Psoas muscle (tissue), 8 donors: ENCODE measurements around the gene TRMT10A. TPM values are rescaled to one million over a fixed set of nuclear protein-coding genes. Genes with fewer than 3 reads are reported as not detected.

ENCODE experiments used
- ATAC-seq, 4 donors: fragments of 200-7000 bp; cut with Tn5 transposase; one replicate each; pipeline ENCODE4 v1.9.1; 2020; ENCODE audit warnings: moderate library complexity in 3 of 4, mild to moderate bottlenecking in 2 of 4
- DNase-seq, 2 donors: peaks; one replicate each; pipeline ENCODE4 v3.0.0-alpha.2; 2020
- H3K27ac ChIP-seq: fragments of 200-600 bp; one replicate; pipeline ENCODE4 v1.8.0; 2022
- H3K27me3 ChIP-seq, 3 donors: fragments of 200-600 bp in 1 of 3; one replicate each; pipeline versions ENCODE4 v1.6.1 to v1.8.0; 2013 to 2022; ENCODE audit warnings: low read length in 2 of 3, mild to moderate bottlenecking in 2 of 3, moderate library complexity in 1 of 3; ENCODE audit not compliant: insufficient read depth in 3 of 3
- H3K36me3 ChIP-seq, 2 donors: fragments of 200-600 bp in 1 of 2; one replicate each; pipeline versions ENCODE4 v1.6.1 to v1.8.0; 2013 to 2022; ENCODE audit warnings: low read depth in 1 of 2, mild to moderate bottlenecking in 1 of 2, moderate library complexity in 1 of 2; ENCODE audit not compliant: insufficient read depth in 1 of 2
- H3K4me1 ChIP-seq: fragments of 200-600 bp; one replicate; pipeline ENCODE4 v1.8.0; 2022
- H3K4me3 ChIP-seq: fragments of 200-600 bp; one replicate; pipeline ENCODE4 v1.8.0; 2022; ENCODE audit warnings: mild to moderate bottlenecking
- H3K9me3 ChIP-seq: fragments of 200-600 bp; one replicate; pipeline ENCODE4 v1.8.0; 2022
- WGBS, 3 donors: extraction: QIAGEN DNeasy Blood & Tissue Kit; methylation state at CpG; one replicate each; pipeline versions ENCODE4 v1.1.6 to v1.1.7; 2013; 5-methylcytosine and 5-hydroxymethylcytosine counted together
- intact Hi-C, 2 donors: fragments of 100-400 bp; cut with DNase I; formaldehyde crosslinking; loops; one replicate each; pipeline versions ENCODE4 v1.11.0 to v1.14.2; 2022
- long read RNA-seq, 2 donors: library from polyadenylated mRNA; unstranded; transcript quantifications; one replicate each; pipeline ENCODE4 v2.0.0, GENCODE V29; 2021
- polyA plus RNA-seq, 3 donors: library from polyadenylated mRNA; stranded (reverse); fragments of 200-250 nt; gene quantifications; one replicate each; pipeline ENCODE4 v1.2.3, GENCODE V29; 2013
- total RNA-seq, 4 donors: library from RNA; stranded (reverse); fragmentation: NEBNext Ultra II Directional in 2 of 4; extraction: Animal tissue kit (Norgen Biotek cat#: 25700) in 2 of 4; gene quantifications; one replicate each; pipeline versions ENCODE4 v1.2.1 to v1.2.4, GENCODE V29; 2021 to 2023
- TF ChIP-seq, protein P1 (sequence below): fragments of 200-600 bp; IDR thresholded peaks from one replicate; pipeline ENCODE4 v1.8.0; 2022; ENCODE audit warnings: antibody characterized with exemption
- donor health status: healthy with polysubstance abuse.
- donor health status: DM: no; HTN: no; CAD: no; lungs with moderate emphysema.
- donor health status: Bipolar disorder and iron deficiency.
- donor health status: healthy.
- donor health status: DM: yes; HTN: yes; CAD: no.
- donor health status: DM: no; HTN: no; CAD: no.
- donor health status: DM: no; HTN: no; CAD: no.
- donor health status: DM: yes; HTN: yes; CAD: no.

TRMT10A gene, protein sequence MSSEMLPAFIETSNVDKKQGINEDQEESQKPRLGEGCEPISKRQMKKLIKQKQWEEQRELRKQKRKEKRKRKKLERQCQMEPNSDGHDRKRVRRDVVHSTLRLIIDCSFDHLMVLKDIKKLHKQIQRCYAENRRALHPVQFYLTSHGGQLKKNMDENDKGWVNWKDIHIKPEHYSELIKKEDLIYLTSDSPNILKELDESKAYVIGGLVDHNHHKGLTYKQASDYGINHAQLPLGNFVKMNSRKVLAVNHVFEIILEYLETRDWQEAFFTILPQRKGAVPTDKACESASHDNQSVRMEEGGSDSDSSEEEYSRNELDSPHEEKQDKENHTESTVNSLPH
- total RNA-seq (1 to 10 TPM; 2.9 to 4.6 (median 4.3) TPM), polyA plus RNA-seq (1 to 10 TPM; 2.1 to 7.2 (median 5.9) TPM)
- long read RNA-seq, donor 1, partial matches to known transcripts: 0 of 2 reads
- long read RNA-seq, donor 1, other reads (novel, unspliced or antisense): 1 of 2 reads
- long read RNA-seq, donor 2, transcript TRMT10A-203 (8 exons, 3,516 nt): major isoform, 7 of 12 reads
- long read RNA-seq, donor 2, partial matches to known transcripts: 1 of 12 reads
- long read RNA-seq, donor 2, other reads (novel, unspliced or antisense): 2 of 12 reads

DNA sequence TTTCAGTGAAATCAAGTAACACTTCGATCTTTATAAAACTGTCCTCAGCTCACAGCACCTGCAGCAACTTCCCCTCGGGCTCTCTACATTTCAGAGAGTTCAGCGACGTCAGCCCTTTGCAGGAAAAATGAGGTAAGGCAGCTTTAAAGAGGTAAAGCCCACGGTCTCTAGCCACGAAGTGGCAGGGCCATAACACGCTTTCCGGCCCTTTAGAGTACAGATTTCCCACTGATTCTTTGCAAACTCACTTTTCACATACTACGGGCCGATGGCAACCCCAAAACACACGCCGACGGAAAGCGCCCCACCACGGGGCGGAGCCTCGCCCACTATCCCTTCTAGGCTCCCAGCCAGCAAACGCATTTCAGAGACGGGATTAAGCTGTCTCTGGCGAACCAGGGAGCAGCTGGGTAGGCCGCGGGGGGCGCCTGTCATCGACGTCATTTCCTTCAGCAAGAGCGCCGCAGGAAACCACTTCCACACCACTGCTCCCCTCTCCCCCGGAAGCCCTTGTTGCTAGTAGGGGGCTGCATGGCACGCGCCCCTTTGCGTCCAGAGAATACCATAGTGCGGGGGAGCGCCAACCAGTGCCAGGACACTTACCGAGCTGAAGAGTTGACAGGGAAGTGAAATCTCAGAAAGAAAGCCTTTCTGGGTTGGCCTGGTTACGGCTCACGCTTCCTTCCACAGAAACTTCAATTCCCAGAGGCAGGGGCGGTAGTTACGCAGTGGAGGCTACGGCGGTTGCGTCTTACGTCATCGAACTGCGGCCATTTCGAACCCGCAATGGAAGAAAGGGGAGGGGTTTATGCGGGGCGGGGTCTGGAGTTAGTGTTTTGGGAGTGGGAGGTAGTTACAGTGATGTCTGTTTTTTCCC lies at the start of gene TRMT10A:
TSS of gene TRMT10A (minus strand) at position 730 of the 877 bp plus-strand sequence. CDS start 4,701 bp downstream, outside the sequence.
- intact Hi-C loops: loop anchor here (2.0 to 5.0 kb wide), 4 partner anchors 81 to 384 kb away; partner anchors contain the start of genes DNAJB14 (in 1 of the 2) and LAMTOR3 (in 1 of the 2)
- H3K27me3 ChIP-seq: no peaks in the 10 kb centered on the region
- no peaks in the 10 kb centered on the region for H3K9me3 ChIP-seq
- H3K36me3 ChIP-seq: peaks cover 0 to 5% of the 10 kb centered on the region in 2 donors
- peaks cover 21% of the 10 kb centered on the region for H3K4me1 ChIP-seq
- DNase-seq (peak; percentile 98 to 99), ATAC-seq (peak; percentile 89 to 95 (median 91))
- peak within 1 kb of the TSS; percentile 85 for H3K4me3 ChIP-seq
- TF ChIP-seq, protein P1, sequence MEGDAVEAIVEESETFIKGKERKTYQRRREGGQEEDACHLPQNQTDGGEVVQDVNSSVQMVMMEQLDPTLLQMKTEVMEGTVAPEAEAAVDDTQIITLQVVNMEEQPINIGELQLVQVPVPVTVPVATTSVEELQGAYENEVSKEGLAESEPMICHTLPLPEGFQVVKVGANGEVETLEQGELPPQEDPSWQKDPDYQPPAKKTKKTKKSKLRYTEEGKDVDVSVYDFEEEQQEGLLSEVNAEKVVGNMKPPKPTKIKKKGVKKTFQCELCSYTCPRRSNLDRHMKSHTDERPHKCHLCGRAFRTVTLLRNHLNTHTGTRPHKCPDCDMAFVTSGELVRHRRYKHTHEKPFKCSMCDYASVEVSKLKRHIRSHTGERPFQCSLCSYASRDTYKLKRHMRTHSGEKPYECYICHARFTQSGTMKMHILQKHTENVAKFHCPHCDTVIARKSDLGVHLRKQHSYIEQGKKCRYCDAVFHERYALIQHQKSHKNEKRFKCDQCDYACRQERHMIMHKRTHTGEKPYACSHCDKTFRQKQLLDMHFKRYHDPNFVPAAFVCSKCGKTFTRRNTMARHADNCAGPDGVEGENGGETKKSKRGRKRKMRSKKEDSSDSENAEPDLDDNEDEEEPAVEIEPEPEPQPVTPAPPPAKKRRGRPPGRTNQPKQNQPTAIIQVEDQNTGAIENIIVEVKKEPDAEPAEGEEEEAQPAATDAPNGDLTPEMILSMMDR: no peak
- WGBS, 3 donors: 0% methylated on average over 48 of the region's 48 CpGs
- H3K27ac ChIP-seq: peak within 1 kb of the TSS; percentile 91

DNA sequence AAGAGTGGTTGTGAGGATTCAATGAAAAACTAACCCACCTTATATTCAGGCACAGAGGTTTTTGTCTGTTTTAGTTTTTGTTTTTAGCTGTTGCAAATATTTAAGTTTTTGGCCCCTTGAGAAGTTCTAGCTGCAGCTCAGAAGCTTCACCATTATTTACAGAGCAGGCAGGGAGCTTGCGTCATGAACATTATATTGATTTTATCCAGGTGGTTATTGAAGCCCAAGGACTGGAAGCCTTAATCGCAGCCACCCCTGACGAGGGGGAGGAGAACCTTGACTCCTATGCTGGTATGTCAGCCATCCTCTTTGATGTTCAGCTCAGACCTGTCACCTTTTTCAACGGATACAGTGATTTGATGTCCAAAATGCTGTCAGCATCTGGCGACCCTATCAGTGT lies 48.9 kb upstream of the TRMT10A start:
- Histone ChIP-seq H3K36me3 (no peaks in the 10 kb centered on the region), H3K9me3 (no peaks in the 10 kb centered on the region), H3K4me3 (no peak overlapping the region), H3K4me1 (peaks cover 42% of the 10 kb centered on the region), H3K27me3 (no peaks in the 10 kb centered on the region), H3K27ac (peak overlapping the region; percentile 57)
- 33 to 62% (median 50%) methylated on average over 5 of the region's 5 CpGs for WGBS, 3 donors
- ATAC-seq: no peak
- intact Hi-C loops: no loop called here
- no peak for DNase-seq
- TF ChIP-seq, protein P1: no peak

DNA sequence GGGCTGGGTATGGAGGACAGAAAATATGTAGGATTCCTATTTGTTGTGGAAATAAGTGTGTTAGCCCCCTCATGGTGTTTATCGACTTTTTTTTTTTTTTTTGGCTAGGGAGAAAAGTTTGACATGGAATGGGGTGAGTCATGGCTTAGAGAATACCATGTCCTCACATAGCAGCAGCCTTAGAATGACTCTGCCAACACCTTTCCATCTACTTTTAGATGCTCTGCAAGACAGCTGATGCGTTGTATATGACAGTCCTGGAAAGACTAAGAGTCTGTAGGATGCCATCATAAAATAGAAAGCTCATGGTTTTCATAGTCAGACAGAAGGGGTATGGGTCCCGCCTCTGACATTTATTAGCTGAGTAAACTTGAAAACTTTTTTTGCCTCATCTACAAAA lies 48.4 kb upstream of the TRMT10A start:
- Histone ChIP-seq H3K4me3 (no peak overlapping the region), H3K9me3 (no peaks in the 10 kb centered on the region), H3K27ac (peak overlapping the region; percentile 57), H3K36me3 (no peaks in the 10 kb centered on the region), H3K27me3 (no peaks in the 10 kb centered on the region), H3K4me1 (peaks cover 41% of the 10 kb centered on the region)
- WGBS, 3 donors: 32 to 45% (median 38%) methylated on average over 3 of the region's 3 CpGs
- TF ChIP-seq, protein P1: no peak
- intact Hi-C loops: no loop called here
- peak; percentile 83 to 94 (median 90) for ATAC-seq
- no peak for DNase-seq

DNA sequence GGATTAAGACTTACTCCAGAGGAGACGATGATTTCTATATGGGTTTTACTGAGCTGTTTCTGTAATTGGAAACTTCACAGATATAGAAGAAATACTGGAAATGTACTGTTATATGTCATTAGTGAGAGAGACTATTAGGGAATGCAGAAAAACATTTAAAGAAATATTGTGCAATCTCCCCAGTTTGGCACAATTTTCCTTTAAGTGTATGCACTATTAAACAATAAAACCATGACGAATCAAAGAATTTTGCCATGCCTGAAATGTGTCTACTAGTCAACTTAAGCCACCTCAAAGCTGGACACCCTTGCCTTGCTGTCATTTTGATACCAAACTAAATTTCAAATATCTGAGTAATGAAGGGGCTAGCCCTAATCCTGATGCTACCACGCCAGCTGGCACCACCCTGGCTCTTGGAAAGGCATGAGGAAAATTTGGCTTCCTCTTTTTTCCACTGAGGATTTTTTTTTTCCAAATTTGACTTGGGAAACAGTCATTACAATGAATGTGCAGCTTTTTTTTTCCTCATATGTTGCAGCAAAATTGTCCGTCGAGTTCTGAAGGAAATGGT lies 46.9 kb upstream of the TRMT10A start:
- Histone ChIP-seq H3K9me3 (no peaks in the 10 kb centered on the region), H3K27me3 (no peaks in the 10 kb centered on the region), H3K36me3 (no peaks in the 10 kb centered on the region), H3K4me3 (peak overlapping the region; percentile 38), H3K4me1 (peaks cover 35% of the 10 kb centered on the region), H3K27ac (no peak overlapping the region)
- DNase-seq (no peak), ATAC-seq (no peak)
- 35 to 42% (median 35%) methylated on average over 5 of the region's 5 CpGs for WGBS, 3 donors
- intact Hi-C loops: no loop called here
- TF ChIP-seq, protein P1: no peak
